GM21447 (cell line): ENCODE results near the gene ANKS1B.
A peak's percentile ranks its signal among the peaks of the same experiment; 100 is the strongest.
"Not testable (repeated sequence)": the region's sequence is repeated elsewhere in the genome, so short reads cannot be mapped to it uniquely, and the experiment has no call there.

ENCODE experiments used
- ATAC-seq: cut with Tn5 transposase; IDR thresholded peaks from one replicate; pipeline ENCODE4 v1.9.1; 2021; ENCODE audit not compliant: unreplicated experiment

Gene ANKS1B

GRCh38 chr12:99284161-99284560 is 700.6 kb downstream of the ANKS1B start:
- no peak for ATAC-seq

- no peak for ATAC-seq
These were observed 702.1 kb downstream of the ANKS1B start for GRCh38 chr12:99282624-99283023.

- ATAC-seq = peak; percentile 50
These were observed 702.6 kb downstream of the ANKS1B start for GRCh38 chr12:99282086-99282485.

- ATAC-seq = peak; percentile 52
These were observed 703.5 kb downstream of the ANKS1B start for GRCh38 chr12:99281277-99281676.

- no peak for ATAC-seq
These were observed 705.8 kb downstream of the ANKS1B start for GRCh38 chr12:99278899-99279298.

GRCh38 chr12:99277591-99278379 is 707.0 kb downstream of the ANKS1B start:
- ATAC-seq = no peak

- no peak for ATAC-seq
These were observed 713.7 kb downstream of the ANKS1B start for GRCh38 chr12:99271071-99271470.

- no peak for ATAC-seq
These were observed 717.7 kb downstream of the ANKS1B start for GRCh38 chr12:99267038-99267437.

- ATAC-seq = no peak
These were observed 719.1 kb downstream of the ANKS1B start for GRCh38 chr12:99265648-99266047.

GRCh38 chr12:99261256-99261655 is 723.5 kb downstream of the ANKS1B start:
- ATAC-seq = no peak

- ATAC-seq = no peak
These were observed 724.2 kb downstream of the ANKS1B start for GRCh38 chr12:99260456-99260996.

- ATAC-seq = no peak
These were observed 725.4 kb downstream of the ANKS1B start for GRCh38 chr12:99259040-99259934.

GRCh38 chr12:99257672-99258071 is 727.1 kb downstream of the ANKS1B start:
- ATAC-seq = no peak

- ATAC-seq = no peak
These were observed 731.7 kb downstream of the ANKS1B start for GRCh38 chr12:99253068-99253467.

GRCh38 chr12:99250091-99250490 is 734.6 kb downstream of the ANKS1B start:
- no peak for ATAC-seq

GRCh38 chr12:99249543-99249942 is 735.2 kb downstream of the ANKS1B start:
- ATAC-seq = no peak

GRCh38 chr12:99237907-99238538 is 746.7 kb downstream of the ANKS1B start:
- ATAC-seq = not testable (repeated sequence)

GRCh38 chr12:99235381-99235780 is 749.4 kb downstream of the ANKS1B start:
- ATAC-seq = no peak

GRCh38 chr12:99234702-99235101 is 750.0 kb downstream of the ANKS1B start:
- no peak for ATAC-seq

GRCh38 chr12:99232324-99232723 is 752.4 kb downstream of the ANKS1B start:
- ATAC-seq = no peak

GRCh38 chr12:99231031-99231430 is 753.7 kb downstream of the ANKS1B start:
- no peak for ATAC-seq
